SK-N-SH (cell line): ENCODE results near the gene SLC35F5. TPM values are rescaled to one million over a fixed set of nuclear protein-coding genes. Genes with fewer than 3 reads are reported as not detected.

ENCODE experiments used
- CTCF ChIA-PET: fragments of 300-600, 350-600 bp; formaldehyde crosslinking; extraction: SDS; loops from one replicate; lab custom pipeline; 2021; lab: Yijun Ruan, JAX
- POLR2A ChIA-PET: fragments of 350-600 bp; sonication (Branson Sonifier 250); formaldehyde crosslinking; extraction: SDS; loops from one replicate; lab custom pipeline; 2020; ENCODE audit warnings: antibody characterized with exemption, inconsistent platforms; lab: Yijun Ruan, JAX
- DNase-seq: peaks from one replicate; pipeline ENCODE4 v3.0.0; 2012
- H2AFZ ChIP-seq: fragments of 200-600 bp; sonication (generic); 2 replicates; pipeline ENCODE4 v1.8.1; 2016; ENCODE audit warnings: antibody characterized with exemption, mild to moderate bottlenecking, low read depth
- H3F3A ChIP-seq: fragments of 200-600 bp; sonication (generic); replicated peaks from 2 replicates; pipeline ENCODE3; 2016; ENCODE audit warnings: antibody characterized with exemption, mild to moderate bottlenecking; ENCODE audit not compliant: insufficient read depth
- H3K27ac ChIP-seq, 2 experiments: fragments of 200-500 bp in 1 of 2; fragments of 200-600 bp in 1 of 2; sonication (Bioruptor generic) in 1 of 2; sonication (generic), shearing (Covaris generic) in 1 of 2; 2 replicates each; pipeline versions ENCODE4 v1.5.1 to v1.6.1; 2014 to 2016; ENCODE audit warnings: low read depth in 2 of 2, inconsistent platforms in 1 of 2, low read length in 1 of 2, mild to moderate bottlenecking in 1 of 2, mixed read lengths in 1 of 2
- H3K27me3 ChIP-seq: fragments of 200-600 bp; sonication (generic), shearing (Covaris generic); 2 replicates; pipeline ENCODE4 v1.6.1; 2016; ENCODE audit warnings: mixed run types; ENCODE audit not compliant: insufficient read depth
- H3K36me3 ChIP-seq, 2 experiments: fragments of 200-500 bp in 1 of 2; fragments of 200-600 bp in 1 of 2; sonication (Bioruptor generic) in 1 of 2; sonication (generic) in 1 of 2; replicated peaks in 1 of 2; 2 replicates each; pipeline versions ENCODE3 to v1.5.1; 2014 to 2016; ENCODE audit warnings: low read length in 1 of 2, mild to moderate bottlenecking in 1 of 2; ENCODE audit not compliant: insufficient read depth in 2 of 2, control insufficient read depth in 1 of 2
- H3K4me1 ChIP-seq, 2 experiments: fragments of 200-500 bp in 1 of 2; fragments of 200-600 bp in 1 of 2; sonication (Bioruptor generic) in 1 of 2; sonication (generic), shearing (Covaris generic) in 1 of 2; 2 replicates each; pipeline versions ENCODE4 v1.5.1 to v1.6.1; 2014 to 2016; ENCODE audit warnings: low read depth in 1 of 2, low read length in 1 of 2, mixed run types in 1 of 2; ENCODE audit not compliant: insufficient read depth in 2 of 2, control insufficient read depth in 1 of 2
- H3K4me2 ChIP-seq: fragments of 200-600 bp; sonication (generic), shearing (Covaris generic); 2 replicates; pipeline ENCODE4 v1.6.1; 2017; ENCODE audit warnings: mixed run types
- H3K4me3 ChIP-seq, 2 experiments: fragments of 200-500 bp in 1 of 2; fragments of 200-600 bp in 1 of 2; sonication (Bioruptor generic) in 1 of 2; sonication (generic), shearing (Covaris generic) in 1 of 2; 2 replicates each; pipeline versions ENCODE4 v1.5.1 to v1.8.1; 2014 to 2016; ENCODE audit warnings: low read depth in 2 of 2, inconsistent platforms in 1 of 2, low read length in 1 of 2, mild to moderate bottlenecking in 1 of 2, mixed read lengths in 1 of 2, moderate library complexity in 1 of 2
- H3K79me2 ChIP-seq: fragments of 200-600 bp; sonication (generic); 2 replicates; pipeline ENCODE4 v1.8.1; 2017; ENCODE audit warnings: mild to moderate bottlenecking; ENCODE audit not compliant: insufficient read depth
- H3K9ac ChIP-seq: fragments of 200-600 bp; sonication (generic); 2 replicates; pipeline ENCODE4 v1.6.1; 2017; ENCODE audit warnings: mixed run types
- H3K9me2 ChIP-seq: fragments of 200-600 bp; sonication (generic); 2 replicates; pipeline ENCODE4 v1.6.1; 2017; ENCODE audit warnings: mixed run types
- H3K9me3 ChIP-seq: fragments of 200-600 bp; sonication (generic); 2 replicates; pipeline ENCODE4 v1.6.1; 2017; ENCODE audit warnings: mixed run types, mild to moderate bottlenecking, moderate library complexity
- H4K20me1 ChIP-seq: fragments of 200-600 bp; sonication (generic); 2 replicates; pipeline ENCODE4 v1.6.1; 2017; ENCODE audit warnings: mild to moderate bottlenecking, mixed run types; ENCODE audit not compliant: insufficient read depth
- ELF1 ChIP-seq: IDR thresholded peaks from 2 replicates; pipeline ENCODE4 v1.4.0; 2012
- GABPA ChIP-seq: IDR thresholded peaks from 2 replicates; pipeline ENCODE4 v1.4.0; 2012; ENCODE audit warnings: low read depth, mild to moderate bottlenecking
- JUND ChIP-seq: IDR thresholded peaks from 2 replicates; pipeline ENCODE4 v1.4.0; 2012
- POLR2AphosphoS5 ChIP-seq: IDR thresholded peaks from 2 replicates; pipeline ENCODE4 v1.6.1; 2012; ENCODE audit warnings: low read depth, low read length
- RXRA ChIP-seq: IDR thresholded peaks from 2 replicates; pipeline ENCODE4 v1.4.0; 2012; ENCODE audit warnings: low read depth, mild to moderate bottlenecking, borderline replicate concordance
- SIN3A ChIP-seq: IDR thresholded peaks from 2 replicates; pipeline ENCODE4 v1.6.1; 2012; ENCODE audit warnings: low read depth, mild to moderate bottlenecking, low read length, moderate library complexity, borderline replicate concordance
- SMC3 ChIP-seq: IDR thresholded peaks from 2 replicates; pipeline ENCODE4 v1.6.1; 2012; ENCODE audit warnings: low read depth, low read length, improper control_type of control experiment
- TAF1 ChIP-seq: IDR thresholded peaks from 2 replicates; pipeline ENCODE4 v1.6.1; 2012; ENCODE audit warnings: low read depth, mild to moderate bottlenecking, low read length, moderate library complexity, borderline replicate concordance
- TCF12 ChIP-seq: IDR thresholded peaks from 2 replicates; pipeline ENCODE4 v1.4.0; 2012
- WGBS: methylation state at CpG from one replicate; pipeline ENCODE4 v1.1.6; 2017; ENCODE audit warnings: low lambda C conversion rate; 5-methylcytosine and 5-hydroxymethylcytosine counted together
- polyA plus RNA-seq, 3 experiments: library from polyadenylated mRNA; depleted of rRNA; stranded (reverse); fragments of >200 nt; gene quantifications; 2 replicates each; pipeline ENCODE4 v1.2.3, GENCODE V29; 2012
- TF ChIP-seq, protein P1 (sequence below): fragments of 200-600 bp; sonication (generic); IDR thresholded peaks from 2 replicates; pipeline ENCODE4 v1.6.1; 2017; ENCODE audit warnings: antibody characterized with exemption, mild to moderate bottlenecking, moderate library complexity
- TF ChIP-seq, protein P2 (sequence below): IDR thresholded peaks from 2 replicates; pipeline ENCODE4 v1.4.0; 2012; ENCODE audit warnings: low read depth
- TF ChIP-seq, protein P3 (sequence below): IDR thresholded peaks from 2 replicates; pipeline ENCODE4 v1.4.0; 2012; ENCODE audit warnings: low read depth, borderline replicate concordance

Gene SLC35F5
- polyA plus RNA-seq, 1 of the 3 experiments (the other 2 are of a cell fraction): 16.8 TPM

DNA sequence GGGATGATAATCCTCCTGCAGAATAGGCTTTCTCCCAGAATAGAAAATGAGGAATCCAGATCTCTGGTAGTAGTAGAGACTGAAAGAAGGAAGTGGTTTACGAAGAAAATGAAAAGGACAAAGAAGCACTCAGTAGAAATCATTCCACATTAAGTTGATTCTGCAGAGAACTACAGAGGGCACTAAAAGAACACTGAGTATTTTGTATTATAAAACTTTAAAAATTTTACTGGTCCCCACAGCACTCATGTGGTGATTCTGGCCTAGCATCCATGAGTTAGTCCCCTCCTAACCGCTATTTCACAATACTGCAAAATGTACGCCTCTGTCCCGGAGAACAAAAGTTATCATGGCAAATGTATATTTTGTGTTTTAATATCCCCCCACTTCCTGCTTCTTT, 42.9 kb upstream of the SLC35F5 start:
- H3K9me3 ChIP-seq: no peaks in the 10 kb centered on the region
- TF ChIP-seq, protein P1, sequence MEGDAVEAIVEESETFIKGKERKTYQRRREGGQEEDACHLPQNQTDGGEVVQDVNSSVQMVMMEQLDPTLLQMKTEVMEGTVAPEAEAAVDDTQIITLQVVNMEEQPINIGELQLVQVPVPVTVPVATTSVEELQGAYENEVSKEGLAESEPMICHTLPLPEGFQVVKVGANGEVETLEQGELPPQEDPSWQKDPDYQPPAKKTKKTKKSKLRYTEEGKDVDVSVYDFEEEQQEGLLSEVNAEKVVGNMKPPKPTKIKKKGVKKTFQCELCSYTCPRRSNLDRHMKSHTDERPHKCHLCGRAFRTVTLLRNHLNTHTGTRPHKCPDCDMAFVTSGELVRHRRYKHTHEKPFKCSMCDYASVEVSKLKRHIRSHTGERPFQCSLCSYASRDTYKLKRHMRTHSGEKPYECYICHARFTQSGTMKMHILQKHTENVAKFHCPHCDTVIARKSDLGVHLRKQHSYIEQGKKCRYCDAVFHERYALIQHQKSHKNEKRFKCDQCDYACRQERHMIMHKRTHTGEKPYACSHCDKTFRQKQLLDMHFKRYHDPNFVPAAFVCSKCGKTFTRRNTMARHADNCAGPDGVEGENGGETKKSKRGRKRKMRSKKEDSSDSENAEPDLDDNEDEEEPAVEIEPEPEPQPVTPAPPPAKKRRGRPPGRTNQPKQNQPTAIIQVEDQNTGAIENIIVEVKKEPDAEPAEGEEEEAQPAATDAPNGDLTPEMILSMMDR: 0 out of 2 replicates have a peak, but pooled peaks have one; percentile 12
- TF ChIP-seq SMC3 (no peak), JUND (no peak)
- TF ChIP-seq, all 33 proteins: peak for 1
- Histone ChIP-seq H2AFZ (peak overlapping the region; percentile 73; the same call in 1 of the 2 replicates), H3K79me2 (no peaks in the 10 kb centered on the region), H3F3A (no peaks in the 10 kb centered on the region), H3K27me3 (no peaks in the 10 kb centered on the region), H3K9me2 (no peaks in the 10 kb centered on the region), H3K4me3 (no peak overlapping the region), H3K4me2 (no peak overlapping the region), H3K36me3 (no peaks in the 10 kb centered on the region), H3K4me1 (no peaks in the 10 kb centered on the region), H3K9ac (no peak overlapping the region), H4K20me1 (no peaks in the 10 kb centered on the region), H3K27ac (no peak overlapping the region)
- DNase-seq: no peak
- 98% methylated on average over 4 of the region's 4 CpGs for WGBS
- CTCF ChIA-PET: no interaction called here
- POLR2A ChIA-PET: no interaction called here

DNA sequence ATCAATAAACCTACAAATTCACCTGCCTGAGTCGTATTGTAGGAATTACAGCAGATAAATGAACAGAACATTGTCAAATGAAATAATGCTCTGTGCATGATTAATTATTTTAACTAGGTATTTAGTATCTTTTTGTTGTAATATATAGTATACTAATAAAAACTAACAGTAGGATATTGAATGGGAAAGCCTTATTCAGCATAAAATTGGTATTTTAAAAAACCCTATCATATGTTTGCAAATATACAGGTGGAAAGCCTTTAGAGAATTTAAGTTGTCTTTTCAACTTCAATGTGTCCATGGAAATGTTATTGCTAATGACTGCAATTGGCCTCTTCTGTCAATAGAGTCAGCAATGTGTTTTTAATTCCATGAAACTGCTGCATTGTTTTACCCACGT, 40.8 kb upstream of the SLC35F5 start:
- Histone ChIP-seq H3K36me3 (no peaks in the 10 kb centered on the region), H3F3A (no peaks in the 10 kb centered on the region), H2AFZ (no peak overlapping the region), H3K27ac (no peak overlapping the region), H3K9ac (no peak overlapping the region), H3K27me3 (no peaks in the 10 kb centered on the region), H3K4me1 (no peaks in the 10 kb centered on the region), H4K20me1 (no peaks in the 10 kb centered on the region), H3K79me2 (no peaks in the 10 kb centered on the region), H3K9me2 (no peaks in the 10 kb centered on the region), H3K4me2 (no peak overlapping the region), H3K9me3 (no peaks in the 10 kb centered on the region), H3K4me3 (no peak overlapping the region)
- POLR2A ChIA-PET: no interaction called here
- no peak for DNase-seq
- CTCF ChIA-PET: no interaction called here
- WGBS: 38% methylated on average over 2 of the region's 2 CpGs
- TF ChIP-seq, protein P2, sequence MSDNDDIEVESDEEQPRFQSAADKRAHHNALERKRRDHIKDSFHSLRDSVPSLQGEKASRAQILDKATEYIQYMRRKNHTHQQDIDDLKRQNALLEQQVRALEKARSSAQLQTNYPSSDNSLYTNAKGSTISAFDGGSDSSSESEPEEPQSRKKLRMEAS: no peak
- TF ChIP-seq RXRA (no peak), GABPA (no peak), ELF1 (no peak), POLR2AphosphoS5 (no peak), TAF1 (no peak), TCF12 (no peak), SIN3A (no peak)
- TF ChIP-seq, protein P3, sequence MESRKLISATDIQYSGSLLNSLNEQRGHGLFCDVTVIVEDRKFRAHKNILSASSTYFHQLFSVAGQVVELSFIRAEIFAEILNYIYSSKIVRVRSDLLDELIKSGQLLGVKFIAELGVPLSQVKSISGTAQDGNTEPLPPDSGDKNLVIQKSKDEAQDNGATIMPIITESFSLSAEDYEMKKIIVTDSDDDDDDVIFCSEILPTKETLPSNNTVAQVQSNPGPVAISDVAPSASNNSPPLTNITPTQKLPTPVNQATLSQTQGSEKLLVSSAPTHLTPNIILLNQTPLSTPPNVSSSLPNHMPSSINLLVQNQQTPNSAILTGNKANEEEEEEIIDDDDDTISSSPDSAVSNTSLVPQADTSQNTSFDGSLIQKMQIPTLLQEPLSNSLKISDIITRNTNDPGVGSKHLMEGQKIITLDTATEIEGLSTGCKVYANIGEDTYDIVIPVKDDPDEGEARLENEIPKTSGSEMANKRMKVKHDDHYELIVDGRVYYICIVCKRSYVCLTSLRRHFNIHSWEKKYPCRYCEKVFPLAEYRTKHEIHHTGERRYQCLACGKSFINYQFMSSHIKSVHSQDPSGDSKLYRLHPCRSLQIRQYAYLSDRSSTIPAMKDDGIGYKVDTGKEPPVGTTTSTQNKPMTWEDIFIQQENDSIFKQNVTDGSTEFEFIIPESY: no peak
- TF ChIP-seq, protein P1: no peak
